Left forelimb (tissue), 1 donor: Measurements from ENCODE around the gene ANKRD53.
A peak's percentile ranks its signal among the peaks of the same experiment; 100 is the strongest.

Source experiments
- DNase-seq: peaks from one replicate; pipeline ENCODE4 v3.0.0-alpha.2; 2018; ENCODE audit warnings: low spot score

The ANKRD53 gene

GRCh38 chr2:70943205-70943871 lies 35.1 kb upstream of the ANKRD53 start:
- DNase-seq: peak; percentile 40

- peak; percentile 55 for DNase-seq
These were observed 34.2 kb upstream of the ANKRD53 start for GRCh38 chr2:70944111-70944690.

- peak; percentile 66 for DNase-seq
These were observed 31.5 kb upstream of the ANKRD53 start for GRCh38 chr2:70946832-70947442.

- DNase-seq: no peak
These were observed 30.8 kb upstream of the ANKRD53 start for GRCh38 chr2:70947556-70948184.

- peak; percentile 81 for DNase-seq
These were observed 30.0 kb upstream of the ANKRD53 start for GRCh38 chr2:70948337-70949003.

- DNase-seq: no peak
These were observed 29.3 kb upstream of the ANKRD53 start for GRCh38 chr2:70949086-70949485.

- no peak for DNase-seq
These were observed 23.5 kb upstream of the ANKRD53 start for GRCh38 chr2:70954886-70955285.

GRCh38 chr2:70956141-70956540 lies 22.3 kb upstream of the ANKRD53 start:
- no peak for DNase-seq

GRCh38 chr2:70957798-70958197 lies 20.6 kb upstream of the ANKRD53 start:
- no peak for DNase-seq

- DNase-seq: no peak
These were observed 19.7 kb upstream of the ANKRD53 start for GRCh38 chr2:70958759-70959158.

GRCh38 chr2:70959271-70959761 lies 19.1 kb upstream of the ANKRD53 start:
- DNase-seq: no peak

GRCh38 chr2:70959851-70960832 lies 18.3 kb upstream of the ANKRD53 start:
- no peak for DNase-seq

- DNase-seq: peak; percentile 30
These were observed 17.4 kb upstream of the ANKRD53 start for GRCh38 chr2:70960833-70961647.

GRCh38 chr2:70961648-70961994 lies 16.8 kb upstream of the ANKRD53 start:
- DNase-seq: no peak

- peak; percentile 47 for DNase-seq
These were observed 16.1 kb upstream of the ANKRD53 start for GRCh38 chr2:70962211-70962884.

- peak; percentile 55 for DNase-seq
These were observed 15.2 kb upstream of the ANKRD53 start for GRCh38 chr2:70962885-70963878.

- peak; percentile 23 for DNase-seq
These were observed 14.3 kb upstream of the ANKRD53 start for GRCh38 chr2:70964133-70964532.

GRCh38 chr2:70964596-70965386 lies 13.6 kb upstream of the ANKRD53 start:
- peak; percentile 70 for DNase-seq
